GM13976 (cell line): Measurements from ENCODE around the gene CNTNAP2.

Experiments used
- DNase-seq: peaks from one replicate; pipeline ENCODE4 v3.0.0; 2012; ENCODE audit warnings: low spot score
- in situ Hi-C: fragments of 300-500 bp; cut with MboI; formaldehyde crosslinking; loops from one replicate; pipeline ENCODE4 v1.12.0; 2022; ENCODE audit warnings: low sequenced_read_pairs, mixed read lengths, inconsistent platforms; ENCODE audit not compliant: unreplicated experiment
- TF ChIP-seq, protein P1 (sequence below): IDR thresholded peaks from 2 replicates; pipeline ENCODE4 v1.5.1; 2012; ENCODE audit warnings: borderline replicate concordance, mild to moderate bottlenecking; ENCODE audit not compliant: insufficient read depth; ENCODE audit errors: extremely low read depth, missing control alignments, control extremely low read depth

Gene CNTNAP2

DNA sequence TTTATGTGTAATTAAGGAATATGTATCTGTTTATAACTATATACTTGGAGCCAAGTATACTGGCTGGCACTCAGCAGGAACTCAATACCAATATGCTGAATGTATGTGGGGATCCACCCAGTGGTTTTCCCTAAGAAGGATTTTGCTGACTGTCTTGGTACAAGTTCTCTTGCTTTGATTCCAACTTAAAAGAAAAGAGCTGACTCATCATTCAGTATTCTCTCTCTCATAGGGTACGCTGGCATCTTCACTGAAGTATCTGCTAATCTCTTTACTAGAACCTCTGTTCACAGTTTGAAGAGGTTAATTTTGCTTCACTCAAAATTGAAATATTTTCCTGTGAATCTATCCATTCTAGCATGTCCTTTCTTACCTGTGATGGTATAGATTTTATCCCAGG lies 1044.8 kb downstream of the CNTNAP2 start:
- DNase-seq: no peak
- in situ Hi-C loops: no loop called here
- TF ChIP-seq, protein P1, sequence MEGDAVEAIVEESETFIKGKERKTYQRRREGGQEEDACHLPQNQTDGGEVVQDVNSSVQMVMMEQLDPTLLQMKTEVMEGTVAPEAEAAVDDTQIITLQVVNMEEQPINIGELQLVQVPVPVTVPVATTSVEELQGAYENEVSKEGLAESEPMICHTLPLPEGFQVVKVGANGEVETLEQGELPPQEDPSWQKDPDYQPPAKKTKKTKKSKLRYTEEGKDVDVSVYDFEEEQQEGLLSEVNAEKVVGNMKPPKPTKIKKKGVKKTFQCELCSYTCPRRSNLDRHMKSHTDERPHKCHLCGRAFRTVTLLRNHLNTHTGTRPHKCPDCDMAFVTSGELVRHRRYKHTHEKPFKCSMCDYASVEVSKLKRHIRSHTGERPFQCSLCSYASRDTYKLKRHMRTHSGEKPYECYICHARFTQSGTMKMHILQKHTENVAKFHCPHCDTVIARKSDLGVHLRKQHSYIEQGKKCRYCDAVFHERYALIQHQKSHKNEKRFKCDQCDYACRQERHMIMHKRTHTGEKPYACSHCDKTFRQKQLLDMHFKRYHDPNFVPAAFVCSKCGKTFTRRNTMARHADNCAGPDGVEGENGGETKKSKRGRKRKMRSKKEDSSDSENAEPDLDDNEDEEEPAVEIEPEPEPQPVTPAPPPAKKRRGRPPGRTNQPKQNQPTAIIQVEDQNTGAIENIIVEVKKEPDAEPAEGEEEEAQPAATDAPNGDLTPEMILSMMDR: no peak

DNA sequence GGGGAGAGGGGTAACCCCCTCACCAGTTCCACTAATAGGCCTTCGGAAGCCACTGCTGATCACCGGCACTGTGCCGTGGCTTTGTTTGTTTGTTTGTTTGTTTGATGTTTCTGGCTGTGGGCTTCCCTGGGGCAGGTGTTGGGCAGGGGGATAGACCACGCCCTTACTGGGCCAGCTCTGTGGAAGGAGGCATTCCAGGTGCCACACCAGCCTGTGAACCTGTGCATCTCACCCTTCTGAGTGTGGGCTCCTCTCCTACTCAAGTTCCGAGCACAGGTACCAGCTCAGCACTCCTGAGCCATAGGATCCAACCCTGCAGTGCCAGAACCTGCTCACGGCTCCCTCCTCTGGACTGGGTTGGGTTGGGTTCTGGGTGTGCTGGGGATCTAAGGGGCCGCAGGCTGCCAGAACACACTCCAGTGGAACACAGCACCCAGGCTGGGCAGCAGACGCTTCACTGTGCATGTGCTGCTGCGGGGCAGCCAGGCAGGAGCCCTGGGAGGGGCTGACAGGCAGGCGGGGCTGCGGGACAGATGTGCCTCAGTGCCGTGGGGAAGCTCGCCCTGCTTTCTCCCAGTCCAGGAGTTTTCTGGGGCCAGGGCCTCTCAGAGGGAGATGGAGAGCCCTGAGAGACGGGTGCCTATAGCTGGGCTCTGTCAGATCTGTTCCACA lies 1053.9 kb downstream of the CNTNAP2 start:
- in situ Hi-C loops: no loop called here
- DNase-seq: no peak
- TF ChIP-seq, protein P1: no peak

DNA sequence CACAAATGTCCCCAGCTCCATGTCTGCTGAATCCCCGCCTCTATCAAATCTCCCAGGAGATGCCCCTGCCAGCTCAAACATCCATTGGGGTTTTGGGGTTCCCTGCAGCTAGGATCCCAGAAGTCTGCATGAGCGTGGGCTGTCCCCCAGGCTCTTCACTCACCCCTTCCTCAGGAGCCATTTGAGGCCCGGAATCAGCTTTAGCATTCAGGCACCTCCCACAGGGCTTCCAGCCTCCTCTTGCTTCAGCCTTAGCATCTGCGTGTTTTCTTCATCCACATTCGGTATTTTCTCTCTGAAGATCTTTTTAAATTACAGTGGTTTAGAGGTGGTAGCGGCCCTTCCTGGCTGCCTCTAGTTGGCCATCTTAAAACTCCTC lies 1054.4 kb downstream of the CNTNAP2 start:
- DNase-seq: no peak
- TF ChIP-seq, protein P1: no peak
- in situ Hi-C loops: no loop called here

DNA sequence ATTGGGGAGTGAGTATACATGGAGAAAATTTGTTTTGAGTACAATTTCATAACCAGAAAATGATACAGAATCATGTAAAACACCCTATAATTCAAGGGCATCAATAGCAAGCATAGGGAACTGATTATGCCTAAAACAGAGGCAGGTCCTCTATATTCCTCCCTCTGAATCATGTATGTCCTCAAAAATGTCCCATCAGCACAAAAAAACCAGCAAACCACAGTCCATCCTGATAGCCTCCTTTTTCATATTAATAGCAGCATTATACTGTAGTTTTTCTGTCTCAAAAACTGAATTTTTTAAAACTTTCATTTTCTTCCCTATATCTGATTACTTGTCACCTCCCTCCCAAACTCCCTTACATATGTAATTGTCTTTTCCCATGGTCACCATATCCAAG lies 1057.3 kb downstream of the CNTNAP2 start:
- DNase-seq: no peak
- TF ChIP-seq, protein P1: no peak
- in situ Hi-C loops: no loop called here

DNA sequence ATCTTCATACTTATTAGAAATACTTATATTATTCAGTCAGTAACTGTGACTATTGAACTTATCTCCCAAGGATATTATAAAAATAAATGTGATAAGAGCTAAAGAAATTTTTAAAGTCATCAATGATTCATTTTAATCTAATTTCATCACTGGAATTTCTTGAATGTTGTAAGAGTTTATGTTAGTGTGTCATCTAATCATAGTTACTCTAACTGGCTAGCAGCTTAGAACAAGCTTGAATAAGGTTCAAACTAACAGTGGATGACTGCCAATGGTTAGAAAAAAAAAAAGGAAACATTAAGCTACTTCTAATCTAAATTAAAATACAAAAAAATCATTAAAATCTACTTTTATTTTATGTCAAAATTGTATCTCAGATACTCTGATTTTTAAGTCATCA lies 1066.3 kb downstream of the CNTNAP2 start:
- no peak for DNase-seq
- TF ChIP-seq, protein P1: no peak
- in situ Hi-C loops: no loop called here

DNA sequence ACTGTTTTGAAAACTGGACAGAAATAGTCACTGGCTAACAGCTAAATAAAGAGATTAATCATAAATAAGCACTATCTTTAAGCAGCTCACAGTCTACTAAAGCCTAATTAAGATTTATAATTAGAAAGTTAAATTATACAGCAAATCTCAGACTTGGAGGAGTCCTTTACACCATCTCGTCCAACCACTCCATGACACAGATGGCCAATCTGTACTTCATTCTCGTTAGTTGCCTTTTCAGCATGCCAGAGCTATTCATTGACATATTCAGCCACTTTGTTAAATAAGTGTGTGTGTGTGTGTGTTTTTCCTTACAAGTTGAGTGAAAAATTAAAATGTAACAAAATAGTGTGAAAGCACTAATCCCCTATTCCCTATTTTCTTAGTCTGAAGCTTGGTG lies 1066.7 kb downstream of the CNTNAP2 start:
- TF ChIP-seq, protein P1: no peak
- in situ Hi-C loops: no loop called here
- no peak for DNase-seq

DNA sequence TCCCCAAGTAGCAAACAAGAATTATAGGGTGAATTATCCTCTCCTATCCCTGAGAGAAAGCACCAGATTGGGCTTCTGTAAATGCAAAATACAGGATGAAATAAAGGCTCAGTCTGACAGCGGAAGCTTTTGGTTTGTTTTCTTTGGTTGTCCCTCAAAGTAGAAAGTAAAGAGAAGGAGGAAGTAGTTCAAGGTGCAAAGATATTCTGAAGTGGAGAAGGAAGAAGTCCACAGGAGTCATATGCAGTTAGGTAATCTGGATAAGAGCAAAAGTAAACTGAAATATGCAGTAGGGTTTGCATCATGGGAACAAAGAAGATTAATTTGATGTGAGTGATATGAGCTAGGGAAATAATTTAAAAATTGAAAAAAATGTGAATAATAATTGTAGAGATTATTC lies 1071.9 kb downstream of the CNTNAP2 start:
- in situ Hi-C loops: no loop called here
- no peak for DNase-seq
- TF ChIP-seq, protein P1: no peak
